ENCODE data around the gene ICE1.
A peak's percentile ranks its signal among the peaks of the same experiment; 100 is the strongest.
"Not testable (repeated sequence)": the region's sequence is repeated elsewhere in the genome, so short reads cannot be mapped to it uniquely, and the experiment has no call there.

Gene ICE1

DNA sequence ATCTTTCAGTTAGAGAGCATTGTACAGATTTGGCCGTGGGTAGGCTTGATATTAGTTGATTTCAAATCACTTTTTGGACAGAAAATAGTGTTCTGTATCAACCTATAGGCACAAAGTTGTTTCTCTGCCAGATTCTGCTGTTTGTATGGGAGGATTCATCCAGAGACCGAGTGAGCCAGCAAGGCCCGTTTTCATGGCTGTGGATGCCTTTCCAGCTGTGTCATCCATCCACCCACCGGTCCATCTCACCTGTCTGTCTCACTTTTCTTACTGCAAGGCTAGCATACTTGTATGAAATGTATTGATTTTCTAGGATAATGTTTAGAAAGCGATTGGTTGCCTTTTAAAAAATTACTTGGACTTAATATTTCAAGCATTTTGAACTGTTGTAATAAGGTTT is 34.4 kb downstream of the ICE1 start:
- no peak for DNase-seq

DNA sequence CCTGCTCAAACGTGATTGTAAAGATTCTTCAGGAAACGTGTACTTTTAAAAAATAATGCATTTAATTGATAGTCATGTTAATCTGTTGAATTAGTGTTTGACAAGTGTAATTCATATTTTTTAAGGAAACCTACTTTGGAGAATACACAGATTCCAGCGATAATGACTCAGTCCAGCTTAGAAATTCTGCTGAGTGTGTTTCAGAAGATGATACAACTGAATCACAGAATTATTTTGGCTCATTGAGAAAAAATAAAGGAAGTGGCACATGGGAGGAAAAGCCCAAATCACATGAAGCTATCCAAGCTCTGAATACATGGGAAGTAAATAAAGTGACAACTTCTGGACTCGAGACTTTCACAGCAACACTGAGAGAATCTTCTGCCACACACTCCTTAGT is 37.8 kb downstream of the ICE1 start:
- DNase-seq: no peak

DNA sequence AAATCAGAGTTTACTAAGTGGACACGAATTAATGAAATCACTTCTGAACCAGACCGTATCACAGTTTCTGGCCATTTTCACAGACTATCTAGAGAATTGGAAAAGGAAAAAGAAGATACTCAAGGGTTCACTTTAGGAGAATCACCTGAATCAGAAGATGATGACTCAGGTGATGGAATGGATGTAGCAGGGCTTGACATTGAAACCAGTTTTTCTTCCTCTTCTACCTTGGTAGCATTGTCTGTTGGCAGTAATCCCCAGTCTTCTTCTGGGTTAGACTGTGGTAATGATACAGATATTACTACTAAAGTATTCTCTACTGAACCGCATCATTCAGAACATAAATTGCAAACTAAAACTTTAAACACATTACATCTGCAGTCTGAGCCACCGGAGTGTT is 38.5 kb downstream of the ICE1 start:
- DNase-seq: no peak

DNA sequence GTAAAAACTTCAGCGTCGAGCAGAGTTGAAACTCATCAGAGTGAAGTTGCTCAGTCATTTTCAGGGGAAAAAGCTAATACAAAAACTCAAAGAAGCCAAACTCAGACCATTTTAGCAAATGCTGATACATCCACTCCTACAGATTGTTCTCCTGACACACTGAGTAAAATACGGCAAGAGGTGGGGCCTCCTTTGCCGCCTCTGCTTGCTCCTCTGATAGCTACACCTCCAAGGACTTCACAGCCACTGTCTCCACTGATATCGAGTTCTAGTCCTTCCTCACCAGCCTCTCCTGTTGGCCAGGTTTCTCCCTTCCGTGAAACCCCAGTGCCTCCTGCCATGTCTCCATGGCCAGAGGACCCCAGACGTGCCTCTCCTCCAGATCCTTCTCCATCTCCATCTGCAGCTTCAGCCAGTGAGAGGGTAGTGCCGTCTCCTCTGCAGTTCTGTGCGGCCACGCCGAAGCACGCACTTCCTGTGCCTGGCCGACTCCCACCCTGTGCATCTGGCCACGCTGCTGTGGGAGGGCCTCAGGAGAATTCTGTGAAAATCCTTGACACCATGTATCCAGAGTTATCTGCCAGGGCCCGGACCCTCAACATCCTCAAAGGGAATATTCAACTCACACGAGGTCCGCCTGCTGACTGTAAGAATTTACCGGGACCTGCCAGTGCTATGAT is 41.7 kb downstream of the ICE1 start:
- no peak for DNase-seq

DNA sequence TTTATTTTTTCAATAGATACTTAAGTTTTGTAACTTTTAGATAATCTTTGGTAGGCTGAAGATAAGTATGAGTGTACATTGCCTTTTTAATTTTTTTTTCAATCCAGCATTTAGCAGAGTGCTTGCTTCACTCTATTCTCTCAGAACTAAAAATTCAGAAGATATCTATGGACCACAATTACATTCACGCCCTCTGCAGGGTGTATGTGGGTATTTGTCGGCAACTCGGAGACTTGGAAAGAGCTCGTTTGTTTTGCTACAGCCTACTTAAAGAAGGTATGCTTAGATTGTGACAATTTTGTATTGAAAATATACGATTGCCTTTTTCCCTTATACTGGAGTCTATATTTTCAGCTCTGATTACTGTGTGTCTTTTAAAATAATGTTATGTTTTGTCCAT is 43.8 kb downstream of the ICE1 start:
- DNase-seq: no peak

DNA sequence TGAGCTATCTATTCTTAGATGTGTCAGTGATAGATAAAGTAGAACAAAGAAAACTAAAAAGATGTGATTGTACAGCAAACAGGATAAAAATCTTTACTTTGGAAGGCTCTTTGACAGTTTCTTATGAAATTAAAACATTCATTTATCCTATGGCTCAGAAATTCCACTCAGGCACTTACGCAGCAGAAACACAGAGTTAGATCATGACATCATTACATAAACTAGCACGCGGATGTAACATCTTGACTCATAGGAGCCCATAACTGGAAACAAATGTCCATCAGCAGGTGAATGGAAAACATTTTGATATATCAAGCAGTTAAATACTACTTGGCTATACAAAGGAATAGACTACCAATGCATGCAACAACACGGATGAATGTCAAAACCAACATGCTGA is 45.3 kb downstream of the ICE1 start:
- DNase-seq: no peak

DNA sequence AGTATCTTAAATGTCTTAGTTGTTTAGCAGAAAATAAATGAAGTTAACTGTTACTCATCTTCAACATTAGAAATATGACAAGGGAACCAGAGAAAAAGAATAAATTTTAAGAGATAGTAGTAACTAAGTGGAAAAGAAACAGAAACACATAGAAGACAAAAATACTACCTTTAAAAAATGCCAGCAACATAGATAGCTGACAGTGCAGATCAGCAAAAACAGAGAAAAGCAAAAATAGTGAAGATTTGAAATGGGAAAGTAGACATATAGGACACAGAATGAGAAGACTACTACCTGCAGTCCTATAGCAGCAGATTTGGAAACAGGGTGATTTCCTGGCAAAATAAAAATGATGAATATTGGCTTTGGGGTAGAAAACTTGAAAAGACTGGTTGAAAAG is 48.5 kb downstream of the ICE1 start:
- no peak for DNase-seq

DNA sequence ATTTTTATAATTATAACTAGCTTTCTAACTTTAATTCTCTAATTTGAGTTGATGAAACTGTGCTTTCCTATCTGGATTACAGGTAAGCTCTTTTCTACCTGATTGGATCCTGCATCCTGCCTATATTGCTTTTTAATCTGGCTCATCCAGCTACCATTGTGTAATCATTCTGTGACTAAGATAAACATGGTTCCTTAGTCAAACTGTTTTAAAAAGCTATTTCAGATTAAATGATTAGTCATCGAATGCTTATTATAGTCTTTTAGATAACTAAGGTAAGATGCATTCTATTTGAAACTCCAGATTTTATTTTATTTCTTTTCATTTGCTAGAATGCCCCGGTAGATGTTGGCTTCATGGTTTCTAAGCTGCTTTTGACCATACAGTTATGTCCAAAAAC is 50.7 kb downstream of the ICE1 start:
- no peak for DNase-seq

DNA sequence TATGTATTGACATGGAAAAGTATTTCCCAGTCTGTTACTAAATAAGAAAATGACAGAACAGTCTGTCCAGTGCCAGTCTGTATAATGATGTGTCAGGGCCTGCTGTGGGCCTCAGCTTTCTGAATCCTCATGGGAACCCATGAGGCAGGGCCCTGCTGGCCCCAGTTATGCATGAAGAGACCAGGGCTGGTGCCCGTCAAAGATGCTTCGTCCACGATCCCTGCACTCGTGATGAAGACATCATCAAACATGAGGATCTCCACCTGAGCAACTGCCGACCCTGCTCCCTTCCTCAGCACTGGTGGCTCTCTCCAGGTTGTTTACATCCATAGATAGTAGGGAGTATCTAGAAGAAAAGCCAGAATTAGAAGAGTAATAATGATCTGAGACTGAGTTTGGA is 52.5 kb downstream of the ICE1 start:
- no peak for DNase-seq

DNA sequence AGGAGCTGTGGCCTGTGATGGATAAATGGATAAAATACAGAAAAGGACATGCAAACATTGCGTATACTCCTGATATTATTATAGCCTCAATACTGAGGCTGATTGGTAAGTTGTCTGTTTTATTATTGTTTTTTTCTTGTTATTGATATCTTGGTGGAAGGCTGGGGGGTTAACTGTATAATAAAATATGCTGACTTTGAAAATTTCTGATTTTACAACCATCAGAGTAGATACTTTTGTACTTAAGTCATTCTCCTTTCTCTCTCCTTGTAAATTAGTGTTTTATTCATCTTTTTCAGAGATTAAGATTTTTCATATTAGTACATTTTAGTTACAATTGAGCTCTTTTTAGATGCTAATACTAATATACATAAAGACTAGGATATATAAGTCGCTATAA is 53.5 kb downstream of the ICE1 start:
- DNase-seq: no peak

DNA sequence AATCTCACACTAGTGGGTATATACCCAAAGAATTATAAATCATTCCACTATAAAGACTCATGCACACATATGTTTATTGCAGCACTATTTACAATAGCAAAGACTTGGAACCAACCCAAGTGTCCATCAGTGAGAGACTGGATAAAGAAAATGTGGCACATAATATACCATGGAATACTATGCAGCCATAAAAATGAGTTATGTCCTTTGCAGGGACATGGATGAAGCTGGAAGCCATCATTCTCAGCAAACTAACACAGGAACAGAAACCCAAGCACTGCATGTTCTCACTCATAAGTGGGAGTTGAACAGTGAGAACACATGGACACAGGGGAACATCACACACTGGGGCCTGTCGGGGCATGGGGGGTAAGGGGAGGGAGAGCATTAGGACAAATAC is 57.1 kb downstream of the ICE1 start:
- not testable (repeated sequence) for DNase-seq

DNA sequence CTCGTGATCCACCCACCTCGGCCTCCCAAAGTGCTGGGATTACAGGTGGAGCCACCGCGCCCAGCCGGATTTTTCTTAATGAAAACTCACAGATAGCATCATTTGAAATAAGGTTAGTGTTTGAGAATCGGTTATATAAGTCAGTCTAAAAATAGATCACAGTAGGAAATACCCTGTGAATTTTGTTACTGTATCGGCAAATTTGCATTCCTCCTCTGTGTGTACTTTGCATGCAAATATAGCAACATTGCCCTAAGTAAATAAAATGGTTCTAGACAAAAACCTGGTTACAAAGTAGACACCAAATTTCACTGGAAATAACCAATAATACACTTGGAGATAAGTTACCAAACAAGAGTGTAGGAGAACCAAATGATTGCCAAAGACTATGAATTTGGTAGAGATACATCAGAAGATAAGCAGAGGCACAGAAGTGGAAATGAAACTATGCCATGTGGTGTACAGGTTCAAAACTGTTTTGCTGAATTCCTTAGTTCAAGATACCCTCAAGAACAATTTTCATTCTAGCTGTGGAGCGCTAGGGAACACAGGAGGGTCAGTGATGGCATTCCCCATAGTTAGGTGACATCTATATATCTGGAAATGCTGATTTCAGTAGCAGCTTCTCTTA is 58.1 kb downstream of the ICE1 start:
- DNase-seq: no peak

DNA sequence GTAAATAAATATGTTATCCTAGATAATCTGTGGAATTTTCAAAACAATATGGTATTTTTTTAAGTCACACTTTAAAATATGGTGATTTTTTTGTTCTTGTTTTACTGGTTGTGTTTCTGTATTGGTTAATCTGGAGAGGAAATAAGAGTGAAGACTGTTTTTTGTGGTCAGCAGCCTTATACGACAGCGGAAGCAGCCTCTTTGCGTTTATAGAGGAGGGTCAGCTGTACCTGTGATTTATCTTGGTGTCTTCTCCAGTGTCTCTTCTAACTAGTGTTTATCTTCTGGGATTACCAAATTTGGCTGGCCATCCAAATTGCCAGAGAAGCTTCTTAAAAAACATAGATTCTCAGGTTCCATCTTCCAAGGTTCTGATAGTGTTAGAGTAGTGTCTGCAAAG is 58.7 kb downstream of the ICE1 start:
- no peak for DNase-seq

DNA sequence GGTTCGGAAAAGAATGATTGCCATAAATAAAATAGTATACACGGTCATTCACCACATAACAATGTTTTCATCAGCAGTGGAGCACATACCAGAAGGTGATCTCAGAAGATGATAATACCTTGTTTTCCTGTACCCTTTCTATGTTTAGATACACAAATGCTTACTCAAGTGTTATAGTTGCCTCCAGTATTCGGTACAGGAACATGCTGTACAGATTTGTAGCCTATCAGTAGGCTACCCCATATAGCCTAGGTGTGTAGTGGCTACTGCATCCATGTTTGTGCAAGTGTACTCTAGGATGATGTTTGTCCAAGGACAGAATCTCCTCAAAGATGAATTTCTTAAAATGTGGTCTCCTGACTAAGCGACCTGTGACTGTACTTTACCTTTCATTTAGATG is 59.2 kb downstream of the ICE1 start:
- no peak for DNase-seq

DNA sequence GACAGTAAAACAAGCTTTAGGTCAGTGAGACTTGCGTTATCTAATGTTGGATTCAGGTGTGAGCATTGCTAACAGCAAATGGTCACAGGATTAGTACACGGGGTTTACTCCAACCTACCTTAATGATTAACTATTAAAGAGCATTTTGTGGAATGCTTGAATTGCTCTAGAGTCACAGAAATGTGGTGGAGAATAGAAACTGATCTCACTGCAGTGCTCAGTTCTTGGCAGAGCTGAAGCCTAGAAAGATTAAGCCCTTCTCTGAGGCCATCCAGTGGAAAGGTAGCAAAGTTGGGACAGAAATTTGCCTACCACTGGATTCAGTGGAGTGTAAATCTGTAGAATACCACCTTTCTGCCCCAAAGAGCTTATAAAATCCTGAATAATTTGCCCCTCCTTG is 60.9 kb downstream of the ICE1 start:
- no peak for DNase-seq

DNA sequence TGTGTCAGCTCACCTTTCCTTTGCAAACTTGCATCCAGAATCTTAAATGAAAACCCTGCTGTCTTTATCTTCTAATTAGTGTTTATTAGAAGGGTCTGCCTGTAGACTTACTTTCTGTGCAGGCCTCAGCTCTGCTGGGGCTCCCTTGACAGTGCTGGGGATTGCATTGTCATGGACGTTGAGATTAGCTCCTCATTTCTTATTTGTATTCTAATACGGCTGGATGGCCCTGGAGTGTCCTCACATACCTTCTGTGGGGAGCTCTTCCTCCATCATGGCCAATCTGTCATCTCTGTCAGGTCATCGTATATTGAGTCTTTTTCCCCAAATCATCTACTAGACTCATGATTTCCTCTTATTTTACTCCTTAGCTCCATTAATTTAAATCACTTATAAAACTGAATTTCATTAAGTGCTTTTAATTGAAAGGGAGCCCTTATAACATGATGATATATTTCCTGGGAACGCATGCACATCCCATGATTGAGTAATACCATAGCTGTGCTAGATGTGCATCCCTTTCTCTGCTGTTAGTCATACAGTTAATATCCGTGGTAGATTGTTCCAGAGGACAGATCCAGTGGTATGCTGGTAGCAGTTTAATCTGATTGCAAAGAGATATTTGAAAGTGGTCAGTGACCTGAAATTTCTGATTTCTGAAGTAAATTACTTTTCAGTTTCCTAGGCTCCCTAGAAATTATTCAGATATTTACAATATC is 61.6 kb downstream of the ICE1 start:
- no peak for DNase-seq

DNA sequence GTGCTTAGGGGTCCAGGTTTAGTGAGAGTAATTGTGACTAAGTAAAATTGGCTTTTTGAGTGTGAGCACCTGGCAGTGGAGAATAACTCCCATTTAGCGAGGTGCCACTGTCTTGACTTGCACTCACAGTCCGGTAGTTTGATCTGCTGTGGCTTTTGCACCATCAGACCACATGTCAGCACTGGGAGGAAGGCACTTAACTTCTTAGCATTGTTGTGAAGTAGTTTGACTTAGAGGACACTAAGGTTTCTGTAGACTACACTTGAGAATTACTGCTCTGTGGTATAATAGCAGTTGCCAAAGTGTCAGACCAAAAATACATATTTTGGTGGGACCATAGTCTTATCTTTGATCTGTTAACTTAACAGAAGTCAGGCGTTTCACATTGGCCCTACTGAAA is 63.6 kb downstream of the ICE1 start:
- DNase-seq: no peak

DNA sequence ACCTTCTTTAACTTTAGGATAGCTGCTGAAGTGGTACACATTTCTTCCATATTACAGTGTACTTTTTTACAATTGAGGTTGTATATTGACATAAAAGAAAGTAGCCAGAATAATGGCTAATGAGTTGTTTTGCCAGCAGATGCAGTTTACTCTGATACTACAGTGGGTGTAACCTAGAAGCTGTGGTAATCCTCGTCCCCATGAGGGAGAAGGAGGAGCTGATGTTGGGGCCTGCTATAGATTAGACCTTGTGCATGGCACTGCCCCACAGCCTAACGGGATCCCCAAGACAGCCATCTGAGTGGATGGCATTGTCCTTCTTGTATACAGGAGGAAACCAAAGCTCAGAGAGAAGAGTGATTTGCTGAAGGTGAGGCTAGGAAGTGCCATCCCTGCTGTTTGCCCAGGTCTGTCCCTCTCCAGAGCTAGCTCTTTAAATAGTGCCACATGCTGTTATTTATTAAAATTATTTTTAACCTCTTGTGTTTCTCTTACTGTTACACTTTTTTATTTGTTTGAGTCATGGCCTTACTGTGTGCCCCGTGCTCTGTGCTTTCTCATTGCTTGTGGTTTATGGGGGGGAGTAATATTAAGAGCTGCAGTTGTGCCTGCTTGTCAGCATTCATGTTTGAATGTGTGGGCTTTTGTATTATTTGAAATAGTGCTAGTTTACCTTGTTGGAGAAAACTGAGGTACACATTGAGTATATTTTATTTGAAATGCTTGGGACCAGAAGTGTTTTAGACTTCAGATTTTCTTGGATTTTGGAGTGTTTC is 65.3 kb downstream of the ICE1 start:
- peak; percentile 33 for DNase-seq

DNA sequence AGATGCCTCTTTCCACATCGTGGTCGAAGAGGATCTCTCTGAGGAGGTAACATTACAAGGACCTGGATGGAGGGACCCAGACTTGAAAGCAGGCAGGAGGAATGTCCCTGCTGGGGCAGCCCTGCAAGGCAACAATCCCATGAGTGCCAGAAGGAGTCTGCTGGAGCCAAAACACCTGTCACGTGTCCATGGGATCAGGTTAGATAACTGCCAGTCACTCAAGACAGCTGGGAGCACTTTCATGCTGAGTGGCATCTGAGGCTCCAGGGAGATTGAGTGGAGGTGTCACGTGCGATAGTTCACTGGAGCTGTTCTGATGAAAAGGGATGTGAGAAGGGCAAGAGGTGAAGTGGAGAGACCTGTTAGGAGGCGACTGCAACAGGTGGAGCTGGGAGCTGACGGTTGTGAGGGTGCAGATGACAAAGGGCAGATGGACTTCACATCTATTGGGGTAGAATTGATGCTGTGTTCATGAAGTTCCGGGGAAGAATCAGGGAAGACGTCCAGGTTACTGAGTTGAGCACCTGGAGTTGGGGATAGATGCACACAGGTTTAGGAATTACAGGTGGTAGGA is 68.4 kb downstream of the ICE1 start:
- DNase-seq: no peak

DNA sequence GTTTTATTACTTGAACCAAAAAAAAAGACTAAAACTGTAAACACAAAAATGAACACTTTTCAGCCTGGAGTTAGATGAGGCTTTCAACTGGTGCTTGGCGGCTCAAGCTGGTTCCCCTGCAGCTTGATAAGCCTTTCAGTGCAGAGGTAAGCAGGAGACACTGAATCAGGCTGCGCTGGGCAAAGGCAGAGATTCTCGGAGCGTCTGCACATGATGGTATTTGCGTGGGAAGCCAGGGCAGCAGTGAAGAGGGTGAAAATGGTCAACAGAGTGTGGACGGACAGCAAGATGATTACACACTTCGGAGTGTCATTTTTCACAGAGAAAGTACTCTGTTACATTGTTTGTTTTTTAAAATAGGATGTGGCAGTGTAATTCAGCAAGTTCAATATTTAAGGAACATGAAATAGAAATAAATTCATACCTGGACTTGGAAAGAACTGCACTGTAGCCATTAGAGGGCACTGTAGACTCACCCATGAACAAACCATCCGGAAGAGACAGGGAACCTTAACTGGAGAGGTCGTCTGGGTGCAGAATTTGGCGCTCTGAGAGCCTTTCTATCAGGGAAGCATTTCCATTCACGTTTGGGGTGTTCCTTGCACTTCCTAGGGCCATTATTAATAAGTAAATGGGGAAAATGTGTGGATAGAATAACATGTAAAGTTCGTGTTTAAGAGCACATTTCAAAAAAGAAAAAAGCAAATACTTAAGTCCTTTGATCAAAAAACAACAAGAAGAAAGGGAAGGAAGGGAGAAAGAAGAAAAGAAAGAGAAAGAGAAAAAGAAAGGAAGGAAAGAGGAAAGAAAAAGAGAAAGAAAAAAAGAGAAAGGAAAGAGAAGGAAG is 69.8 kb downstream of the ICE1 start:
- DNase-seq: peak; percentile 81

DNA sequence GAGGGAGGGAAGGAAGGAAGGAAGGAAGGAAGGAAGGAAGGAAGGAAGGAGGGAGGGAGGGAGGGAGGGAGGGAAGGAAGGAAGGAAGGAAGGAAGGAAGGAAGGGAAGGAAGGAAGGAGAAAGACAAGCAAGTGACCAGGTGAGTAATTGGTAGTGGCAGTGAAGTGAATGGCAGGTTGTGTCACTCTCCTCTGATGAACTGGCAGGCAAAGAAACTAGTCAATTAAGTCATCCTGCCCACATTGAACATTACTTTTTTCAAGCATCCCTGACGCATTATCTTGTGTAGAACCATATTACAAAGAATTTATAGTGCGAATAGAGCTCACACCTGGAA is 70.4 kb downstream of the ICE1 start:
- not testable (repeated sequence) for DNase-seq
